Hematopoietic multipotent progenitor cell treated with erythropoietin and hydrocortisone succinate and interleukin-3 and kit ligand, for 6 days (in vitro differentiated cells): ENCODE measurements around the gene DBT.
"Not testable (repeated sequence)": the region's sequence is repeated elsewhere in the genome, so short reads cannot be mapped to it uniquely, and the experiment has no call there.

ENCODE experiments used
- DNase-seq: peaks from one replicate; pipeline ENCODE4 v3.0.0-alpha.2; 2015

The DBT gene

DNA sequence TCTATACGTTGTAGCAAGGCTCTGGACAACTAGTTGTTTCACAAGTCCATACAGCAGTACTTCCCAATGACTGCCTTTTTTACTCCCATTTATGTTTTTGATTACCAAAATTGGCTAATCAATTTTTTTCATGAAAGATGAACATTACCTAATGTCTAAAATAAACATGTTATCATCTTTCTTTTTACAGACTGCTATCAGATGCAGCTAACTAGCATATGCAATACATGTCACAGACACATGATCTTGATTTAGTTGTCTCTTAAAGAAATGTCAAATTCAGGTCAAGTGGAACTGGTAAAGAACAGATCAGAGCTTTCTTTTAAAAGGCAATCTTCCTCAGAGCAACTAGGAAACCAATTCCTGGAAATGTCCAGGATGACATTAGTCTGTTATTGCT lies 630 bp upstream of the DBT start:
- no peak for DNase-seq

DNA sequence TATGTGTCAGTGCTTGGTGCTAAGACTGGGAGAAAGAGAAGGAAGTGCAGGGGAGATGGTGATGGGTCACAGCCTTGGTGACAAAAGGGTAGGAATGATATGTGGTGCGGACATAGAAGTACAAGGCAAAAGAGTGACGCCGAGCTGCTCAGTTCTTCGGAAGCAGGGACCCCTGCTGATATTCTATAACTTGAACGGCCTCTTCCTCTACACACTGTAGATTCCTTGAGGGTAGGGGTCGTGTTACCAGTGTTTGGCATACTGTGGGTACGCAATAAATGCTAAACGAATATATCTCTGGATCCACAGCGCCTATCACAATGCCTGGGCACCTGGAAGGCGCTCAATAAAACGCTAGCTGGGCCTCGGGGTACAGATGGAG lies 488 bp downstream of the DBT start:
- peak; percentile 34 for DNase-seq

DNA sequence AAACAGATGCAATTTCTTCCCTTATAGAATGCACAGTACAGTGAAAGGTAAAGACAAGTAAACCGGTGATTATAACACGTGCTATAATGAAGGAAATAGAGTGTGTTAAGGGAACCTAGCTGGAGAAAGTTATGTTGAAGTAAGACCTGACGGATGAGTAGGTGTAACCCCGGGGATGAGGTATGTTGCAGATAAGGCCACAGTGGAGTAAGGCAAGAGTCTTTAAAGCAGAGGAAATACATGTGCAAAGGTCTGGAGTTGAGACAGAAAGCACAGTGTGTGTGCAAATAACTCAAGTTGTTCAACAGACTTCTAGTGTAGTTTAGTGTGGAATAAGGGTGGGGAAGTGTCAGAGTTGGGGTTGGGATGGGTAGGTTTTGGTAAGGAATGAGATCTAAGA lies 2.9 kb downstream of the DBT start:
- peak; percentile 43 for DNase-seq

DNA sequence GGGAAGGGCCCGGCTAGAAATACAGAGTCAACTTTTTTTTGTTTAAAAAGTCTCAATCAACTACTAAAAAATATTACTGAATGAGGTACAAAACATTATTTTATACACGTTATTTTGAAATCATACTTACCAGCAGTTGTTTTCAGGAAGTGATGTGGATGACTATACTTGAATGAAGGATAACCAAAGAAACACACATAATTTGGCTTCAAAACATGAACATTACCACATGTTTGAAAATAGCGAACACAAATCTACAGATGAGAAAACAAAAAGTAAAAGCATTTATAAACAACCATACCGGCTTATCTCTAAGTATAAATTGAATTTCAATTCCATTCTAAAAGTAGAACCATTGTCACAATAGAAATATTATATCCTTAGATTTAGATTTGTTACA lies 9.0 kb downstream of the DBT start:
- DNase-seq: no peak

DNA sequence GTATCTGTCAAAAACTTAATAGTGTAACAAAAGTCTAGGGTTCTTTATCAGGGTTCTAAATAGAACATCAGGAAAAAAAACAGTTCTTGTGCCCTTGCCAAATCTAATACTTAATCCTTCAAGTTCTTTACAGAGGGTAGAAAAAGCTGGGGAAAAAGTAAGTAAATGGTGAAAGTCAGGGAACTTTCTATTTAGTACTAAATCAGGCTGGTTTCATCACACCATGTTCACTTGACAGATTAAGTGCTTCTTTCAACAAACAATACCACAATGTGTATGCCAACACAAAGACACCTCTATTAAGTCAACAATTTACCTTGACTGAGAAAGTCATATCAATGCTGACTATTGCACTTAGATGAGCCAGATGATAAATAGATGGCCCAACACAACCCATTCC lies 9.7 kb downstream of the DBT start:
- no peak for DNase-seq

DNA sequence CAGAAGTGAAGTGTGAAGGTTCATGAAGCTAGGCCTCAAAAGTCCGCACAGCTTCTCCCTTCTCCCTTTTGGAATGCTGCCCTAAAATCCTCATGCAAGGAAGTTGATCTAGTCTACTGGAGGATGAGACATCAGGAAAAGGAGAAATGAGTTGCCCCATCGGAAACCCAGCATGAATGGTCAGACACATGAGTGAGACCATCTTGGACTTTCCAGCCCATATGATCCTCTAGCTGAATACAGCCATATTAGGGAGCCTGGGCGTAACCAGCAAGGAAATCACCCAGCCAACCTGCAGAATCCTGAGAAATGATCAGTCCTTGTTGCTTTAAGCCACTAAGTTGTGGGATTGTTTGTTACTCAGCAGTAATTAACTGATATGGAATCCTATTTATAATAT lies 12.5 kb downstream of the DBT start:
- DNase-seq: no peak

DNA sequence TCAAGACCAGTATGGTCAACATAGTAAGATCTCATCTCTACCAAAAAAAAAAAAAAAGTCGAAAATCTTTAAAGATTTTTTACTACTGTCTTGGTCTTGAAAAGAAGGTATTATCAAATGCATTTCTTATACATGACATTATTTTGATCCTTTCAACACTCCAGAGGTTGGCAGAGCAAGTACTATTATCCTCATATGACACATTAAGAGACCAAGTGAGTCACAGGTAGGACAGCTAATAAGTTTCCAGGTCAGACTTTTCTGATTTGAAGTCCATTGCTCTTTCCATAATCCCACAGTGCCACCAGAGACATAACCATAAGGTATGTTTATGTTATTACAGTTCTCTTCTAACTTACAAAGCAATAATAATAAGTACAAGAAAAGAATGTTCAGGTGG lies 15.2 kb downstream of the DBT start:
- DNase-seq: no peak

DNA sequence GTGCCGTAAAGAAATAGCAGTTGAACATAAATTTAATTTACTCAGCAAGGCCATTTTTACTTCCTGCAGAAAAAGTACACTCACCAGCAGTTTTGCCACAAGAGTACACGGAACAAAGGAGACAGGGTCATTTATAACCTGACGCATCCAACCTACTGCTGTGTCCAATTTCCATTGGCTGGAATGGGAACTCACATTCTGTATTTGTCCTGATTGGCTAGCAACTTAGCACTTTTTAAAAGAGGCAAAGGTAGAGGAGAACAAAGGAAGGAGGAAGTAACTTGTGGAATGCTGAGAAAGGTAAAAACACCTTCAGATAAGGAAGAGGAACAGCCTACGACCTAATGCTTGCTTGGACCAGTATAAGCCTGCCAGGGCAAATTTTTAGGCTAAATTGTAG lies 16.1 kb downstream of the DBT start:
- DNase-seq: not testable (repeated sequence)

DNA sequence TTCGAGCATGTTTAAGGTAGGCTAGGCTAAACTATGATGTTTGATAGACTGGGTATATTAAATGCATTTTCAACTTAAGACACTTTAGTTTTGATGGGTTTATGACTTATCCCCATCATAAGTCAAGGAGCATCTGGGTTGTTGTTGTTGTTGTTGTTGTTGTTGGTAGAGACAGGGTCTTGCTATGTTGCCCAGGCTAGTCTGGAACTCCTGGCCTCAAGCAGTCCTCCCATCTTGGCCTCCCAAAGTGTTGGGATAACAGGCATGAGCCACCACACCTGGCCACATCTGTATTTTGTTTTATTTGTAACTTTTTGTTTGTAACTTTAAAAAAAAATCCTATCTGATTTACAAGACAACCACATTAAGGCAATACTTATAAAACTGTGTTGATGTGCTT lies 17.5 kb downstream of the DBT start:
- DNase-seq: no peak

DNA sequence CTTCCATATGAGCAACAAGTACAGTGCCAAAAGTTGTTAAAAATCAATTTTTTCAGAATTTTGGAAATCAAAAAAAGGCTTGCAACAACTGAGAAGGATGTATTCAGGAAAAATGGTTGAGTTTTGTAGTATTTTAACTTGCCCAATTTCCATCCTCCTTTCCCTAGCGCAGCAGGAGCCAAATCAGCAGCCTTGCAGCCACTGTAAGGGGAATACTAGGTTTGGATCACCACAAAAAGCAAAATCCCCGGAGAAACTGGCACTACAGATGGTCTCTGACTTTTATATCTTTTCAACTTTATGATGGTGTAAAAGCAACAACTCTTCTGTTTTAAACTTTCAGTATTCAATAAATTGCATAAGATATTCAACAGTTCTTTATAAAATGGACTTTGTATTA lies 17.9 kb downstream of the DBT start:
- no peak for DNase-seq

DNA sequence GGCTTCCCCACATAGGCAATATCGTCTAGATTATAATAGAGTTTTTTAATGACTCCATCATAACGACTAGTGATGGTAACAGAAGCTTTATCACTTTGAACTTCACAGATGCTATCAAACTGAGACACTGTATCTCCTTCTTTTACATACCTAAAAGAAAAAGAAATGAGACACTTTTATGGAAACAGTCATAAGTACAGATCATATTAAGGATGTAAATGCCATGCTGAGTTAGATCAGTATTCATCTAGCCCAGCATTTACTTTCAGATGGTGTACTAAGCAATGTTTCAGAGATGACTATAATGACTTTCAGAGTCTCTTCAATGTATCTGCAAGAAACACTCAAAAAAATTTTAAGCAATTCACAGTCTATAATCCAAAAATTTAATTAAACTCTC lies 18.9 kb downstream of the DBT start:
- DNase-seq: no peak

DNA sequence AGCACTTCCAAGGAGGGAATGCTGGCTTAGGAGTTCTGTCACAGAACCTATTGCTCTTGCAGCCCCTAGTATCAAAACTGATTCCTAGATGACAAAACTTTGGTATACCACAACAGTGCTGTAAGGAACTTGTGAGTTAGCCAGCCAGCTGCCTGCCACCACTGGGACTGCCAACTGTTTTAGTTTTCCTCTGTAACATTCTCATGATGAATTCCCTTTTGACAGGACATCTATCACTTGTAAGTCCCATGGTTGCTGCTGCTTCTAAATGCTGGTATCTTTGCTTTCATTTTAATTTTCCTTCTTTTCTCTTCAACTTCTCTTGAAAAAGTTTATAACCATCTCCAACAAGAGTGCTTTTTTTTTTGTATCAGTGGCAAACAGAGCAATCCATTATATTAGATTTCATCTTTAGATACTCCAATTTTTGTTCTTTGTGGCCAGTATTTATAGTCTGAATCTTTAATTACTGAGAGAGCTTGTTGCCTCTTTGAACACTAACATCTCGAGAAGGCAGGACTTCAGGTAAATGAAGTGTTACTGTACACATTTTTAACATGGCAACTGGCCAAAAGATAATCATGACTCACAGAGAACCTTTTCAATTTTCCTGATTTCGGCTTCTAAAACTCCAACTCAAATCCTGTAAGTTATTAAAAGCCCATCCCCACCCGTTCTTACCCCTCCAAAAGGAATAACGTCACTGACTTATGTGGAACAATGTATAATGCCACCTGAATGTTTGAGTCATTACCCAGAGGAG lies 19.8 kb downstream of the DBT start:
- no peak for DNase-seq

DNA sequence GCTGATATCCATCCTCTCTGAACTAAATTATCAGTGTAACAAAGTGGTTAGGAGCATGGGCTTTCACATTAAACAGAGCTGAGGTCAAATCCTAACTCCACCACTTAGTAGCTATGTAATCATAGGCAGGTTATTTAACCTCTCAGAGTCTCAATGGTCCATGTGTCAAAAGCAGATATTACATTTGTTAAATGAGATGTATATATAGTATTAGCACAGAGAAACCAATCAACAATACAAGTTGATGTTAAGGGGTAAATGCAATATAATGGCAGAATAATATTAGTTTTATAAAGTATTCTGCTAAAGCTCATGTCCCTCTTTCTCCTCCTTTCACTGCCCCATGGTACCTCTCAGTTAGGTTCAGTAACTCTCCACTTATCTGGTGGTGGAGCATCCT lies 27.2 kb downstream of the DBT start:
- no peak for DNase-seq

DNA sequence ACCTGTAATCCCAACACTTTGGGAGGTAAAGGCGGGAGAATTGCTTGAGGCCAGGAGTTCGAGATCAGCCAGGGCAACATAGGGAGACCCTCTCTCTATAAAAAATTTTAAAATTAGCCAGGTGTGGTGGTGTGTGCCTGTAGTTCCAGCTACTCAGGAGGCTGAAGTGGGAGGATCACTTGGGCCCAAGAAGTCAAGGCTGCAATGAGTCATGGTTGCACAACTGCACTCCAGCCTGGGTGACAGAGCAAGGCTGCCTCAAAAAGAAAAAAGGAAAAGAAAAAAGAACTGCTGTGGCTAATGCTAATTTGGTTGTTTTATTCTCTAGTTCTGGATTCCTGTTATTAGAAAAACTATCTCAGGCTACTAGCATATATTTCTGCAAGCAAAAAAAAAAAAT lies 29.8 kb downstream of the DBT start:
- no peak for DNase-seq

DNA sequence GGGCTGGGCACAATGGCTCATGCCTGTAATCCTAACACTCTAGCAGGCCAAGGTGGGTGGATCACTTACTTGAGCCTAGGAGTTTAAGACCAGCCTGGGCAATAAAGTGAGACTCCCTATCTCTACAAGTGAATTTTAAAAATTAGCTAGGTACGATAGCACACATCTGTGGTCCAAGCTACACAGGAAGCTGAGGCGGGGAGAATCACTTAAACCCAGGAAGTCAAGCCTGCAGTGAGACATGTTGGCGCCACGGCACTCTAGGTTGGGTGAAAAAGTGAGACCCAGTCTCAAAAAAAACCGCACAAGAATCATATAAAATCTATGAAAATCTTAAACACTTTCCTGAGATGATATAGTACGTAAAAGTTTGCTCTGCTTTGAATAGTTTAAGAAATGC lies 30.2 kb downstream of the DBT start:
- no peak for DNase-seq

DNA sequence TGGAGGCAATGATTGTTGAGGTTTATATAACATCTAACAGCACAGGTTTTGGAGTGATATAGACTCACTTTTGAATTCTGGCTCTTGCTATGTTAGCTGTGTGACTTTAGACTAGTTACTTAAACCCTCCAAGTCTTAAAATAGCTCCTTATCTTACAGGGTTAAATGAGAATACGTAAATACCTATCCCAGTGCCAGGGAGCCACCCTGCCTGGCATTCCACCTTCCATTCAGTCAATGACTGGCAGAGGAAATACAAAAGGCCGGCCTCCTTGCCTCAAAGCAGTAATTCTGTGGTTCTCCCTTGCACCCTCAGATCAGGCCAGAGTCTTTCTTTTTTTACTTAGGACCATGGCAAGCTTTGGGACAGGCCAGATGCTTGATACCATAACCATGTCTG lies 31.8 kb downstream of the DBT start:
- DNase-seq: no peak

DNA sequence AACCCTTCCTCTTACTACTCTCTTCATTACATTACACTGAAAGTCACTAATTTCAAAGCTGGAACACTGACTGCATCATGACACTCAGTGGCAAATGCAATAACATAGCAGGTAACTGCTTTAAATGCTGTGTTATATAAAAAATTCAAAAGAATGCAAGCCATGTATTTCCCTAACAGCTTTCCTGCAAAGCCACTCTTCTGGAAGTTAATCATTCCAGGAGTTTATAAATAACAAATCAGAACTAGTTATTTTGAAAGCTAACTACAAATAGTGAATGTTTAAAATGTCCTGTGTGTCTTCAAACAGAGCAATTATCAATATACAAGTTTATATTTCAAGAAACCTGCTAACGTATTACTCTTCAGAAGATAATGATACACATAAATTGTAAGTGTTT lies 34.5 kb downstream of the DBT start:
- no peak for DNase-seq

DNA sequence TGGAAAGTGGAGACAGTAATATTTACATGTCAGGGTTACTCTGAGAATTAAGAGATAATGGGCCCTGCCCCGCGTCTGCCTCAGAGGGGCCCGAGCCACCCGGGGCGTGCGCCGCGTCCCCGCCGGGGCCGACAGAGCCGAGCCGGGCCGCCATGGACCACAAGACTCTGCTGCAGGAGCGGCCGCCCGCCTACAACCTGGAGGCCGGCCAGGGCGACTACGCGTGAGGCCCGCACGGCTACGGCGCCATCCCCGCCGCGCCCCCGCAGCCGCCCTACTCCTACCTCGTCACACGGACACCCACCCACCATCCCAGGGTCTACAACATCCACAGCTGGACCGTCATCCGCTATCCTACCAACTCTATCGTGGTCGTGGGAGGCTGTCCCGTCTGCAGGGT lies 36.5 kb downstream of the DBT start:
- no peak for DNase-seq

DNA sequence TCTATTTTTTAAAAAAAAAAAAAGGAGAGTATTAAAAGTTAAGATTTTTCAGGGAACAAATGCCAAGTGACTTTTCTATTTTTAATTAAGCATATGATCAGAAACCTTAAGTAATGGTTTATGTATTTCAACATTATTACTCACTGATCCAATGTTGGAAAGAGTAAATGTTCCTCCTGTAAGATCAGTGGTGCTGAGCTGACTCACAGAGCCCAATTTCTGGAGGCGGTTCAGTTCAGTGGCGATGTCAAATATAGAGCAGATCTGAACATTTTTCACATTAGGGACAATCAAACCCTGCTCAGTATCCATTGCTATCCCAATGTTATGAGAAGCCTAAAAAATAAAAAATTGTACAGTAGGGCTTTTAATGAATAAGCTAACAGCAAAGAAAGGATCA lies 43.3 kb downstream of the DBT start:
- no peak for DNase-seq

DNA sequence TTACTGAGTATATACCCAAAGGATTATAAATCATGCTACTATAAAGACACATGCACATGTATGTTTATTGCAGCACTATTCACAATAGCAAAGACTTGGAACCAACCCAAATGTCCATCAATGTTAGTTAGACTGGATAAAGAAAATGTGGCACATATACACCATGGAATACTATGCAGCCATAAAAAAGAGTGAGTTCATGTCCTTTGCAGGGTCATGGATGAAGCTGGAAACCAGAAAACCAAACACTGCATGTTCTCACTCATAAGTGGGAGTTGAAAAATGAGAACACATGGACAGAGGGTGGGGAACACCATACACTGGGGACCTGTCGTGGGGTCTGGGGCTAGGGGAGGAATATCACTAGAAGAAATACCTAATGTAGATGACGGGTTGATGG lies 44.0 kb downstream of the DBT start:
- not testable (repeated sequence) for DNase-seq

DNA sequence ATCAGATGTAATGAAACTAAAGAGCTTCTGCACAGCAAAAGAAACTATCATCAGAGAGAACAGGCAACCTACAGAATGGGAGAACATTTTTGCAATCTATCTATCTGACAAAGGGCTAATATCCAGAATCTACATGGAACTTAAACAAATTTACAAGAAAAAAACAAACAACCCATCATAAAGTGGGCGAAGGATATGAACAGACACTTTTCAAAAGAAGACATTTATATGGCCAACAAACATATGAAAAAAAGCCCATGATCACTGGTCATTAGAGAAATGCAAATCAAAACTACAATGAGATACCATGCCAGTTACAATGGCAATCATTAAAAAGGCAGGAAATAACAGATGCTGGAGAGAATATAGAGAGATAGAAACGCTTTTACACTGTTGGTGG lies 44.5 kb downstream of the DBT start:
- DNase-seq: not testable (repeated sequence)

DNA sequence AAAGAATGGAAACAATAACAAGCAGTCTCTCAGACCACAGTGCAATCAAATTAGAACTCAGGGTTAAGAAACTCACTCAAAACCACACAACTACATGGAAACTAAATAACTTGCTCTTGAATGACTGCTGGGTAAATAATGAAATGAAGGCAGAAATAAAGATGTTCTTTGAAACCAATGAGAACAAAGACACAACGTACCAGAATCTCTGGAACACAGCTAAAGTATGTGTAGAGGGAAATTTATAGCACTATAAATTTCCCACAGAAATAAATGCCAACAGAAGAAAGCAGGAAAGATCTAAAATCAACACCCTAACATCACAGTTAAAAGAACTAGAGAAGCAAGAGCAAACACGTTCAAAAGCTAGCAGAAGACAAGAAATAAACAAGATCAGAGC lies 46.9 kb downstream of the DBT start:
- not testable (repeated sequence) for DNase-seq

DNA sequence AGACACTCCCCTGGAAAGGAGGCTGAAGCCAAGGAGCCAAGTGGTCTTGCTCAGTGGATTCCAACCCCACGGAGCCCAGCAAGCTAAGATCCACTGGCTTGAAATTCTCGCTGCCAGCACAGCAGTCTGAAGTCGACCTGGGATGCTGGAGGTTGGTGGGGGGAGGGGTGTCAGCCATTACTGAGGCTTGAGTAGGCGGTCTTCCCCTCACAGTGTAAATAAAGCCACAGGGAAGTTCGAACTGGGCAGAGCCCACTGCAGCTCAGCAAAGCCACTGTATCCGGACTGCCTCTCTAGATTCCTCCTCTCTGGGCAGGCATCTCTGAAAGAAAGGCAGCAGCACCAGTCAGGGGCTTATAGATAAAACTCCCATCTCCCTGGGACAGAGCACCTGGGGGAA lies 49.6 kb downstream of the DBT start:
- not testable (repeated sequence) for DNase-seq

DNA sequence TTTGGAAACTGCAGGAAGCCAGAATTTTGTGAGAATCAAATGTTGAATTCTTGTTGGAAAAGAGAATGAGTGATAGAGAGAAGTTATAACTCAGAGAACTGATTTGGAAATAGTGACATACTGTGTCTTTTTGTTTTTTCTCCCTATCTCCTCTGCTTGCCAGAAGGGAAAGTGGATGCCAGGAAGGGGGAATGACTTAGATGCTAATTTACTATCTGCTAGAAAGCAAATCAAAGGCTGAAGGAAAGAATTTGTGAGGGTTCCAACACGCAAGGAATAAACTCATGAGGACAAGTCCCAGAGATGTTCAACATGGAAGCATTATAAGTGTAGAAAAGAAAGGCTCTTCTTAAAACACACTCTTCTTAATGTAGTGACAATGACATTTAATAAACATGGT lies 51.0 kb downstream of the DBT start:
- DNase-seq: no peak

DNA sequence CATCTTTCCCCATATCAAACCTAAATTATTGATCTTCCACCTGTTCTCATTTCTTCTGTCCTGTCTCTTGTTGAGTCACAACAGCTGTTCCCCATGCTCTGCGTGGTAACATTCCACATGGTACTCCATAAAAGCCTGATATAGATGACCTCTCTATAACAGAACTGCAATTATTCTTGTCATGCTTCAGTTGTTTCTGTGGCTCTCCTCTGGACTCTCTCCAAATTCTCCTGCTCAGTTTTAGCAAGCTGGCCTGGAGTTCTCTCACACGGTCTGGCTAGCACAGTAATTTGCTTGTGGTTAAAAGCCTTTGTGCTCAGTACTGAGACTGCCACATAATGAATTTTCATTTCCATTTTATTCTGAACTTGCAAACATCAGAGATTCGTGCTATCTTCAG lies 61.0 kb downstream of the DBT start:
- DNase-seq: no peak

DNA sequence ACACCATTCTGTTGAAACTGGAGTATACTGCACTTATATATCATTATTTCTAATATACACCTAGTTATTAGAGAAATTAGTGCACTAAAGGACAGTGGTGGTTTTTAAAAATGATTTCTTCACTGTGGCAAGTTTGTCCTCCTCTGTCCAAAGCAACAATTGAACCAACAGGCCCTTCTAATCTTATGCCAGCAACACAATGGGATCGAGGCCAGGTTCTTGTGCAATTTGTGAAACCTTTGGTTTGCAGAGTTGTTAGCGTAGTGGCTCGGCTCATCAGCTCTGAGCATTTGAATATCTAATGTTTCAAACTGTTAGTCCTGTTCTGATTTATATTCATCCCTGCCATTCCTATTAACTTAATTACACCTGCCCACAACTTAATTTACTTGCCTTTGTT lies 61.7 kb downstream of the DBT start:
- DNase-seq: peak; percentile 26
